ENCODE results near the gene GHRL.

GHRL gene

DNA sequence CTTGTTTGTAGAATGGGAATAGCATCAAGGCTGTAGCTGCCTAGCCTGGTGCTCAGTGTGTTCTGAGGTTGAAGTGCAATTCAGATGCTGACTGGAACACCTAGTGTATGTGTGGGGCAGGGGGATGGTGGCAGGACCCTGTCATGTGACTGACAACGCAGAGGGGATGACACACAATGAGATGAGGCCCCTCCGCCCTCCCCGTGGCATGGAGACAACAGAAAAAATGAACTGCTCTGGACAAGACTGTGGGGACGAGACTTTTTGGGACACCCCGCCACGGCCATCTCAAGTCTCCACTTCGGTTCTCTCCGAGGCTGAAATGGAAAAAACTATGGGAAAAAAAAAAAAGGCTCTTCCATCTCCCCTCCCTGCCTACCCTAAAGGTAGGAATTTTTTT, 38.6 kb upstream of the GHRL start:
- no peak for DNase-seq (ENCODE audit: extremely low read depth, insufficient read length)
- Histone ChIP-seq H3K36me3 (ENCODE audit: control insufficient read depth, insufficient read depth, low read length) (no peaks in the 10 kb centered on the region), H3K4me3 (replicated peaks; ENCODE audit: low read depth, low read length) (no peak overlapping the region), H3K27me3 (replicated peaks; ENCODE audit: control insufficient read depth, insufficient read depth, low read length) (no peaks in the 10 kb centered on the region)
- TF ChIP-seq, protein P1, sequence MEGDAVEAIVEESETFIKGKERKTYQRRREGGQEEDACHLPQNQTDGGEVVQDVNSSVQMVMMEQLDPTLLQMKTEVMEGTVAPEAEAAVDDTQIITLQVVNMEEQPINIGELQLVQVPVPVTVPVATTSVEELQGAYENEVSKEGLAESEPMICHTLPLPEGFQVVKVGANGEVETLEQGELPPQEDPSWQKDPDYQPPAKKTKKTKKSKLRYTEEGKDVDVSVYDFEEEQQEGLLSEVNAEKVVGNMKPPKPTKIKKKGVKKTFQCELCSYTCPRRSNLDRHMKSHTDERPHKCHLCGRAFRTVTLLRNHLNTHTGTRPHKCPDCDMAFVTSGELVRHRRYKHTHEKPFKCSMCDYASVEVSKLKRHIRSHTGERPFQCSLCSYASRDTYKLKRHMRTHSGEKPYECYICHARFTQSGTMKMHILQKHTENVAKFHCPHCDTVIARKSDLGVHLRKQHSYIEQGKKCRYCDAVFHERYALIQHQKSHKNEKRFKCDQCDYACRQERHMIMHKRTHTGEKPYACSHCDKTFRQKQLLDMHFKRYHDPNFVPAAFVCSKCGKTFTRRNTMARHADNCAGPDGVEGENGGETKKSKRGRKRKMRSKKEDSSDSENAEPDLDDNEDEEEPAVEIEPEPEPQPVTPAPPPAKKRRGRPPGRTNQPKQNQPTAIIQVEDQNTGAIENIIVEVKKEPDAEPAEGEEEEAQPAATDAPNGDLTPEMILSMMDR (IDR thresholded peaks at IDR 0.05; ENCODE audit: insufficient read depth, low read length, poor library complexity, severe bottlenecking): no peak

DNA sequence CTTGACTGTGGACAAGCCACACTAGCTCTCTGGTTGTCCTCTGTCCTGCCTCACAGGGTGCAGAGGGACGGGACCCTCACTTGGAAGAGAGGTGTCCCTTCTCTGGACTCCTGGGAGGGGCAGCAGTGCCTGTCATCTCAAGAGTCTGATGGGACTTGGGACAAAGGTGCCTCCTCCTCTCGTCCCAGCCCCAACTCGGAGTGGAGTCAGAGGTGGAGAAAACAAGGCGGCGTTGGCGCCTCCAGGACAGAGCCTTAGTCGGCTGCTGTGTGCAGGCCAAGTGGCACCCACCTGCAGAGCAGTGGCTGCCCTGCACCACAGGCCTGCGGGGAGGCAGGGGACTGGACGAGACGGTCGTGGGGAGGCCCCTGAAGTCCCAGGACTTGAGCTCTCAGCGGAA, 37.6 kb upstream of the GHRL start:
- Histone ChIP-seq H3K4me3 (replicated peaks; ENCODE audit: low read depth, low read length) (no peak overlapping the region), H3K27me3 (replicated peaks; ENCODE audit: control insufficient read depth, insufficient read depth, low read length) (no peaks in the 10 kb centered on the region; the same call in 1 of the 2 replicates), H3K36me3 (ENCODE audit: control insufficient read depth, insufficient read depth, low read length) (no peaks in the 10 kb centered on the region)
- TF ChIP-seq, protein P1 (IDR thresholded peaks at IDR 0.05; ENCODE audit: insufficient read depth, low read length, poor library complexity, severe bottlenecking): no peak
- no peak for DNase-seq (ENCODE audit: extremely low read depth, insufficient read length)

DNA sequence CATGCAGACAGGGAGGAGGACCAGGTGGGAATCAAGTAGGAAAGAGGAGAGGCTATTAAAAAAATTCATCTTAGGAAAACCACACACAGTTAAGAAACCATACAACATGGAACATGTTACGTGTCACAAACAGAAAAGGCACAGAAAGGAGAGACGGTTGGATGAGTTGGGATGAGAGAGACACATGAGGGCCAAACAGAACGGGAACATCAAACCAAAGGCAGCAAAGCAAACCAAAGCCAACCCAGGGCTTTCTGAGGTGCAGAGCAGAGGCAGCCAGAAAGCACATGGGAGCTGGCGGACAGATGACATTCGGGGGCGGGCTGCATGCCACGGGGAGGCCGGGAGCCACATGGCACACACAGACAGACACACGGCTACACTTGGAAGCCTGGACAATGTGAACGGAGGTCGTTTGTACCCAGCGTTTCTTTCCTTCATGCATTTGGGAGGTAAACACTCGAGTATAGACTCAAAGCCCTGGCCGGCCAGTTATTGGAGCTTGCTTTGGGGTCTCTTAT, 36.8 kb upstream of the GHRL start:
- H3K27me3 ChIP-seq (replicated peaks; ENCODE audit: control insufficient read depth, insufficient read depth, low read length): no peaks in the 10 kb centered on the region; the same call in 1 of the 2 replicates
- no peaks in the 10 kb centered on the region for H3K36me3 ChIP-seq (ENCODE audit: control insufficient read depth, insufficient read depth, low read length)
- no peak overlapping the region for H3K4me3 ChIP-seq (replicated peaks; ENCODE audit: low read depth, low read length)
- TF ChIP-seq, protein P1 (IDR thresholded peaks at IDR 0.05; ENCODE audit: insufficient read depth, low read length, poor library complexity, severe bottlenecking): no peak
- DNase-seq (ENCODE audit: extremely low read depth, insufficient read length): no peak

DNA sequence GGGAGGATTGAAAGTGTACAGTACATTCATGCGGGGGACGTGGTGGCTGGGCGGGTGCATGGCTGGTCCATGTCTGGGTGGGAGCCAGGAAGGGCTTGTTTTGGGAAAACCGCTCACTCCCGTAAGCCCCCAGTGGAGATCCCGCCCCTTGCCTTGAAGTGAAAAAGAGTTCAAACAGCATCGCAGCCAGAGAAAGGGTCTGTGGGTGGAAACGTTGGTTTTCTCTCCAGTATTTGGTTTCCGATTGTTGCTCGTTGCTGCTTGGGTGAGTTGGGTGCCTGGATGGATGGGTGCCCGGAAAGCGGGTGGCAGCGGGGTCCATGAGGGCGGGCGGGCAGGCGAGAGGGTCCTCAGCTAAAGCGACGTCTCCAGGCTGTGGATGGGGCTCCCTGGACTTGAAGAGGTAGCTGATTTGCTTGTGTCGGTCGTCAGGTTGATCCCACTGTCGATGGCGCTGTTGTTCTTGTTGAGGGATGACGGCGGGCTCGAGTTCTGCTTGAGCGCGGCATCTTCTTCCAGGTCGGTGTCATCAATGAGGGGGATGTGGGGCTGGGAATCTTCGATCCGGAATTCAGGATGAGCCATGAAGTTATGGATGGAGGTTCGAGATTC, 35.8 kb upstream of the GHRL start:
- Histone ChIP-seq H3K36me3 (ENCODE audit: control insufficient read depth, insufficient read depth, low read length) (no peaks in the 10 kb centered on the region), H3K27me3 (replicated peaks; ENCODE audit: control insufficient read depth, insufficient read depth, low read length) (no peaks in the 10 kb centered on the region; the same call in 1 of the 2 replicates), H3K4me3 (replicated peaks; ENCODE audit: low read depth, low read length) (no peak overlapping the region)
- TF ChIP-seq, protein P1 (IDR thresholded peaks at IDR 0.05; ENCODE audit: insufficient read depth, low read length, poor library complexity, severe bottlenecking): no peak
- no peak for DNase-seq (ENCODE audit: extremely low read depth, insufficient read length)

DNA sequence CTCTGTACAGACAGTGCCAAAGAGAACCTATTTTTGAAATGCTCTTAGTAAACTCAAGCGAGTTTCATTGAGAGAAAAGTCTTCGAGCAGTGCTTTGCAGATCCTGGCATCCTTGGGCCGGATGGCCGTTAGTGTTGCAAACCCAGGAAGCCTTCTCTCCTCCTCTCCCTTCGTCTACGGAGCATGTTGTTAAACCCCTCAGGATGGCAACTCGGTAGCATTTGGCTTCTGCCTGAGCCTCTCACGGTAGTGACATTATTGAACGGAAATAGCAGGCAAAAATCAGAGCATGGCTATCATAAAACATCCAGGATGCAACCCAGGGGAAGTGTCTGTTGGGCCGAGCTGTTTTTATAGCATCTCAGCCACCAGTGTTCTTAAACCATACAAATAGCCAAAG, 34.8 kb upstream of the GHRL start:
- DNase-seq (ENCODE audit: extremely low read depth, insufficient read length): no peak
- H3K27me3 ChIP-seq (replicated peaks; ENCODE audit: control insufficient read depth, insufficient read depth, low read length): no peaks in the 10 kb centered on the region; the same call in 1 of the 2 replicates
- TF ChIP-seq, protein P1 (IDR thresholded peaks at IDR 0.05; ENCODE audit: insufficient read depth, low read length, poor library complexity, severe bottlenecking): no peak
- no peak overlapping the region for H3K4me3 ChIP-seq (replicated peaks; ENCODE audit: low read depth, low read length)
- H3K36me3 ChIP-seq (ENCODE audit: control insufficient read depth, insufficient read depth, low read length): no peaks in the 10 kb centered on the region

All from GM06990 (cell line).